A549 (cell line): ENCODE results near the gene SLC25A11.

Source experiments
- CHD2 ChIP-seq: fragments of 150-350 bp; IDR thresholded peaks from 2 replicates; pipeline ENCODE4 v1.6.1; 2014; ENCODE audit warnings: low read length; ENCODE audit not compliant: partially characterized antibody
- EP300 ChIP-seq, 2 experiments: fragments of >200 bp; sonication (Bioruptor Twin); formaldehyde crosslinking; IDR thresholded peaks; 2 replicates in 1 of 2; 3 replicates in 1 of 2; pipeline ENCODE4 v1.6.1; 2016 to 2017
- MAFK ChIP-seq: fragments of 450-650 bp; IDR thresholded peaks from 2 replicates; pipeline ENCODE4 v1.6.1; 2014; ENCODE audit not compliant: partially characterized antibody
- TF ChIP-seq, protein P1 (sequence below): fragments of >200 bp; sonication (Bioruptor Twin); formaldehyde crosslinking; IDR thresholded peaks from 3 replicates; pipeline ENCODE4 v1.5.1; 2016

DNA sequence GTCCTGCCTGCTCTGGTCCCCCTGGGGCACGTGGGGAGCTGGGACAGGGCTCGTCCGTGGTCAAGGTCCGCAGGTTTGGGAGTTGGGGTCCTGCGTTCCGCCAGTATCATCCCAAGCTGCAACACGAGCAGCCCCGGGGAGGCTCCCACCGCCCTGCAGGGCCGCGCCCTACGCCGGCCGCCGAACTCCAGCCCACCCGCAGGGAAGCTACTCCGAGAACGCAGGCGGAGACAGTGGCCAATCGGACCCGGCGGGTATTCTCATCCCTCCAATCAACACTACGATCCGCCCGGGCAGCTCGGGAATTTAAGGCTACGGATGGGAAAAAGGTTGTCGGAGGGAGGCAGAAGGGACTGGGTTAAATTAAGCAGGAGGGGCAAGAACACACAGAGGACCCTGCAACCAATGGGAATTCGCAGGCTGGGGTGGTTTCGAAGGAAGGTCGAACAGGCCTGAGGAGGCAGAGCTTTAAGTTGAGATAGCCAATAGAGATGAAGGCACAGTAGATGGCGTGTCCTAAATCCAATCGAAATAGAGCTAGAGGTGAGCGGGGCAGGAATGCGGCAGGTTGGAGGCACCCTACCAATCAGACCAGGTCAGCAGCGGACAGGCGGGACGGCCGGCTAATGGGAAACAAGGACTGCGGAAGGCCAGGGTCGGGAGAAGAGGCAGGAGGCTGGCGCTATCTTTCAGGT, 27.1 kb upstream of the SLC25A11 start:
- TF ChIP-seq, protein P1, sequence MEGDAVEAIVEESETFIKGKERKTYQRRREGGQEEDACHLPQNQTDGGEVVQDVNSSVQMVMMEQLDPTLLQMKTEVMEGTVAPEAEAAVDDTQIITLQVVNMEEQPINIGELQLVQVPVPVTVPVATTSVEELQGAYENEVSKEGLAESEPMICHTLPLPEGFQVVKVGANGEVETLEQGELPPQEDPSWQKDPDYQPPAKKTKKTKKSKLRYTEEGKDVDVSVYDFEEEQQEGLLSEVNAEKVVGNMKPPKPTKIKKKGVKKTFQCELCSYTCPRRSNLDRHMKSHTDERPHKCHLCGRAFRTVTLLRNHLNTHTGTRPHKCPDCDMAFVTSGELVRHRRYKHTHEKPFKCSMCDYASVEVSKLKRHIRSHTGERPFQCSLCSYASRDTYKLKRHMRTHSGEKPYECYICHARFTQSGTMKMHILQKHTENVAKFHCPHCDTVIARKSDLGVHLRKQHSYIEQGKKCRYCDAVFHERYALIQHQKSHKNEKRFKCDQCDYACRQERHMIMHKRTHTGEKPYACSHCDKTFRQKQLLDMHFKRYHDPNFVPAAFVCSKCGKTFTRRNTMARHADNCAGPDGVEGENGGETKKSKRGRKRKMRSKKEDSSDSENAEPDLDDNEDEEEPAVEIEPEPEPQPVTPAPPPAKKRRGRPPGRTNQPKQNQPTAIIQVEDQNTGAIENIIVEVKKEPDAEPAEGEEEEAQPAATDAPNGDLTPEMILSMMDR: no peak
- TF ChIP-seq MAFK: peak; percentile 35
- no peak for TF ChIP-seq EP300 (IDR thresholded peaks at IDR 0.05)
- TF ChIP-seq CHD2: peak; percentile 56
